Endothelial cell of umbilical vein (primary cell): ENCODE data around the gene BPGM.

Experiments used
- EZH2 ChIP-seq: IDR thresholded peaks from 2 replicates; pipeline ENCODE4 v1.6.1; 2012; ENCODE audit warnings: borderline replicate concordance, low read depth, mild to moderate bottlenecking, moderate library complexity, low read length, inconsistent platforms; ENCODE audit not compliant: severe bottlenecking
- FOS ChIP-seq: IDR thresholded peaks from 2 replicates; pipeline ENCODE4 v1.6.1; 2011; ENCODE audit warnings: mild to moderate bottlenecking, low read length, moderate library complexity, borderline replicate concordance; ENCODE audit not compliant: insufficient read depth
- GATA2 ChIP-seq: IDR thresholded peaks from 2 replicates; pipeline ENCODE4 v1.7.0; 2011; ENCODE audit warnings: low read depth, mild to moderate bottlenecking, moderate library complexity, mixed read lengths, low read length; ENCODE audit not compliant: insufficient read length, insufficient read depth
- MYC ChIP-seq: IDR thresholded peaks from one replicate; pipeline ENCODE4 v1.6.1; 2011; ENCODE audit warnings: mild to moderate bottlenecking, low read depth, low read length
- POLR2A ChIP-seq: IDR thresholded peaks from 2 replicates; pipeline ENCODE4 v1.6.1; 2012; ENCODE audit warnings: low read depth, mild to moderate bottlenecking, control low read depth, low read length
- POLR2AphosphoS5 ChIP-seq: IDR thresholded peaks from 2 replicates; pipeline ENCODE4 v1.6.1; 2012; ENCODE audit warnings: low read depth, mild to moderate bottlenecking, control low read depth, low read length, moderate library complexity; ENCODE audit not compliant: insufficient read depth
- TF ChIP-seq, protein P1 (sequence below), 2 donors: IDR thresholded peaks; 1 replicate in 1 of 2; 2 replicates in 1 of 2; pipeline ENCODE4 v1.5.1; 2011; ENCODE audit warnings: low read length in 2 of 2, mild to moderate bottlenecking in 2 of 2, moderate library complexity in 2 of 2, control low read depth in 1 of 2, inconsistent platforms in 1 of 2, low read depth in 1 of 2; ENCODE audit not compliant: insufficient read depth in 1 of 2; ENCODE audit errors: extremely low read depth in 1 of 2
- TF ChIP-seq, protein P2 (sequence below): IDR thresholded peaks from 2 replicates; pipeline ENCODE4 v1.6.1; 2011; ENCODE audit not compliant: insufficient read depth, insufficient read length

DNA sequence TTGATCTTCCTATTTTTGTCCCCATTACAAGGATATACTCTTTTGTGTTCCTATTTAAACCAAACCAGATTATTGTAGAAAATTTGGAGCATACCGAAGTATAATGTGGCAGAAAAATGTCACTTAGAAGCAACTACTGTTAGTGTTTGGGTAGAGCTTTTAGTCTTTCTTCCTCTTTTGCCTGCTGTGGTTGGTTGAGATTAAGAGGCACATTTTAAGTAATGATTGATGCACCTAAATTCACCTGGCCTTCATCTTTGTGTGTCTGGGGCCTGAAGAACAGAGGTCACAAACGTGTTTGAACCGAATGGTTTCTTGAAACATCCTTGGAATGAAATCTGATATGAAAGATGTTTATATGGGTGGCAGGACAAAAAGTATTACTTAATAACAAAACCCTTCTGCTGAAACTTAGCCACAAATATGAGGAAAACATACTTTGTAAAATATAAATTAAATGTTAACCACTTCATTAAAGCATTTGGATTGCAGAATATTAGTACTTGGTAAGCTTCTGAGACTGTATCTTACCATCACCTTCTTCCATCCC, 2.6 kb downstream of the BPGM start:
- TF ChIP-seq, protein P1, sequence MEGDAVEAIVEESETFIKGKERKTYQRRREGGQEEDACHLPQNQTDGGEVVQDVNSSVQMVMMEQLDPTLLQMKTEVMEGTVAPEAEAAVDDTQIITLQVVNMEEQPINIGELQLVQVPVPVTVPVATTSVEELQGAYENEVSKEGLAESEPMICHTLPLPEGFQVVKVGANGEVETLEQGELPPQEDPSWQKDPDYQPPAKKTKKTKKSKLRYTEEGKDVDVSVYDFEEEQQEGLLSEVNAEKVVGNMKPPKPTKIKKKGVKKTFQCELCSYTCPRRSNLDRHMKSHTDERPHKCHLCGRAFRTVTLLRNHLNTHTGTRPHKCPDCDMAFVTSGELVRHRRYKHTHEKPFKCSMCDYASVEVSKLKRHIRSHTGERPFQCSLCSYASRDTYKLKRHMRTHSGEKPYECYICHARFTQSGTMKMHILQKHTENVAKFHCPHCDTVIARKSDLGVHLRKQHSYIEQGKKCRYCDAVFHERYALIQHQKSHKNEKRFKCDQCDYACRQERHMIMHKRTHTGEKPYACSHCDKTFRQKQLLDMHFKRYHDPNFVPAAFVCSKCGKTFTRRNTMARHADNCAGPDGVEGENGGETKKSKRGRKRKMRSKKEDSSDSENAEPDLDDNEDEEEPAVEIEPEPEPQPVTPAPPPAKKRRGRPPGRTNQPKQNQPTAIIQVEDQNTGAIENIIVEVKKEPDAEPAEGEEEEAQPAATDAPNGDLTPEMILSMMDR (IDR thresholded peaks at IDR 0.05; ENCODE audit: extremely low read depth in 1 of 2, insufficient read depth in 1 of 2, low read depth in 1 of 2, low read length in 2 of 2) = no peak
- TF ChIP-seq MYC (no peak), EZH2 (no peak), POLR2A (no peak), POLR2AphosphoS5 (no peak), FOS (no peak), GATA2 (no peak)
- TF ChIP-seq, protein P2, sequence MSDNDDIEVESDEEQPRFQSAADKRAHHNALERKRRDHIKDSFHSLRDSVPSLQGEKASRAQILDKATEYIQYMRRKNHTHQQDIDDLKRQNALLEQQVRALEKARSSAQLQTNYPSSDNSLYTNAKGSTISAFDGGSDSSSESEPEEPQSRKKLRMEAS = no peak
